ENCODE measurements around the gene GADD45B.

- TF ChIP-seq CTCF (IDR thresholded peaks at IDR 0.05) (no peak), POLR2A (IDR thresholded peaks at IDR 0.05) (no peak)
These were observed 24.8 kb upstream of the GADD45B start for GRCh38 chr19:2451138-2451537.

All from breast epithelium (tissue), 3 donors.